ENCODE results near the gene TBX19. TPM values are rescaled to one million over a fixed set of nuclear protein-coding genes. Genes with fewer than 3 reads are reported as not detected.

TBX19 gene
- total RNA-seq, 1 donor from 2014 or later = 3.1 TPM

GRCh38 chr1:168333562-168334276, 53.0 kb downstream of the TBX19 start:
- intact Hi-C loops (cut with DNase I) = no loop called here
- no peak for DNase-seq

GRCh38 chr1:168335500-168335899, 54.8 kb downstream of the TBX19 start:
- DNase-seq (no peak), ATAC-seq (no peak)
- Histone ChIP-seq H3K27ac (no peak overlapping the region), H3K27me3 (ENCODE audit: low read depth) (no peaks in the 10 kb centered on the region), H3K9me3 (no peaks in the 10 kb centered on the region), H3K4me3 (no peak overlapping the region), H3K4me1 (no peaks in the 10 kb centered on the region), H3K36me3 (no peaks in the 10 kb centered on the region)
- TF ChIP-seq, protein P1, sequence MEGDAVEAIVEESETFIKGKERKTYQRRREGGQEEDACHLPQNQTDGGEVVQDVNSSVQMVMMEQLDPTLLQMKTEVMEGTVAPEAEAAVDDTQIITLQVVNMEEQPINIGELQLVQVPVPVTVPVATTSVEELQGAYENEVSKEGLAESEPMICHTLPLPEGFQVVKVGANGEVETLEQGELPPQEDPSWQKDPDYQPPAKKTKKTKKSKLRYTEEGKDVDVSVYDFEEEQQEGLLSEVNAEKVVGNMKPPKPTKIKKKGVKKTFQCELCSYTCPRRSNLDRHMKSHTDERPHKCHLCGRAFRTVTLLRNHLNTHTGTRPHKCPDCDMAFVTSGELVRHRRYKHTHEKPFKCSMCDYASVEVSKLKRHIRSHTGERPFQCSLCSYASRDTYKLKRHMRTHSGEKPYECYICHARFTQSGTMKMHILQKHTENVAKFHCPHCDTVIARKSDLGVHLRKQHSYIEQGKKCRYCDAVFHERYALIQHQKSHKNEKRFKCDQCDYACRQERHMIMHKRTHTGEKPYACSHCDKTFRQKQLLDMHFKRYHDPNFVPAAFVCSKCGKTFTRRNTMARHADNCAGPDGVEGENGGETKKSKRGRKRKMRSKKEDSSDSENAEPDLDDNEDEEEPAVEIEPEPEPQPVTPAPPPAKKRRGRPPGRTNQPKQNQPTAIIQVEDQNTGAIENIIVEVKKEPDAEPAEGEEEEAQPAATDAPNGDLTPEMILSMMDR (IDR thresholded peaks at IDR 0.05) = no peak
- intact Hi-C loops (cut with DNase I) = no loop called here

More at GRCh38 chr1:168333562-168334276, 53.0 kb downstream of the TBX19 start:
- no peaks in the 10 kb centered on the region for H3K4me1 ChIP-seq
- H3K36me3 ChIP-seq = no peaks in the 10 kb centered on the region
- TF ChIP-seq, protein P1 (IDR thresholded peaks at IDR 0.05) = no peak
- no peaks in the 10 kb centered on the region for H3K9me3 ChIP-seq
- H3K4me3 ChIP-seq = no peak overlapping the region
- H3K27me3 ChIP-seq (ENCODE audit: low read depth) = no peaks in the 10 kb centered on the region
- H3K27ac ChIP-seq = no peak overlapping the region
- no peak for ATAC-seq

GRCh38 chr1:168338589-168339503, 58.2 kb downstream of the TBX19 start:
- Histone ChIP-seq H3K27me3 (ENCODE audit: low read depth) (no peaks in the 10 kb centered on the region), H3K4me1 (peaks cover 10% of the 10 kb centered on the region), H3K9me3 (no peaks in the 10 kb centered on the region), H3K27ac (no peak overlapping the region), H3K36me3 (no peaks in the 10 kb centered on the region), H3K4me3 (no peak overlapping the region)
- ATAC-seq (no peak), DNase-seq (no peak)
- TF ChIP-seq, protein P1 (IDR thresholded peaks at IDR 0.05) = no peak
- intact Hi-C loops (cut with DNase I) = no loop called here

DNA sequence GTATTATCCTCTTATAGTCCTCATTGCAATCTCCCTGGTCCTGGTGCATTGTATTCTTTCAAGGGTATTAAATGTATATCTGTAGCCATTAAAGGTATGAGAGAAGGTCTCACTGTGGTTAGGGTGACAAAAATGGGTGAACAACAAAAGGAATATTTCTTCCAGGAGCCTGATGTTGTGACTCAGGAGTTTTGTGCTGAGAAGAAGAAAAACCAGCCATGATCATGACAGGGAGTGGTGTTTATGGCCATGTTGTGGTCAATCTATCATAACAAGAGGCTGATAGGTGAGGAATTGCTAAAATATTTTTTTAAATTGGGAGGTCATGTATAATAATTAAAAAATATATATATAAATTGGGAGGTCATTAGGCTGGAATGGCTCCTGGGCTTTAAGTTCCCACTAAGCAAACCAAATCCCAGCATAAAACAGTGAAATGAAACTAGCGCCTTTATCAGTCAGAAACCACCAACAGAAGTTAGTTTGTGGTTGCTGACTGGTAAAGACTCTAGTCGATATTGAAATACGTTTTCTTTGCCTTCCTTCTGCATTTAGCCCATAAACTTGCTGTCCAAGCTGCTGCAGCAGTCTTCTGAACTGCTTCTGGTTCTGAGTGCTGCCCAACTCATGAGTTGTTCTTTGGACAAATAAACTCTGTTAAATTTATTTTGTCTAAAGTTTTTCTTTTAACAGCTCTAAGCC, 60.3 kb downstream of the TBX19 start:
- H3K4me1 ChIP-seq = peaks cover 10% of the 10 kb centered on the region
- DNase-seq = no peak
- no peaks in the 10 kb centered on the region for H3K9me3 ChIP-seq
- TF ChIP-seq, protein P1 (IDR thresholded peaks at IDR 0.05) = no peak
- H3K4me3 ChIP-seq = no peak overlapping the region
- ATAC-seq = no peak
- no peak overlapping the region for H3K27ac ChIP-seq
- no peaks in the 10 kb centered on the region for H3K36me3 ChIP-seq
- intact Hi-C loops (cut with DNase I) = no loop called here
- no peaks in the 10 kb centered on the region for H3K27me3 ChIP-seq (ENCODE audit: low read depth)

- intact Hi-C loops (cut with DNase I) = no loop called here
- no peak for ATAC-seq
- no peaks in the 10 kb centered on the region for H3K9me3 ChIP-seq
Observed at GRCh38 chr1:168341483-168341975, 60.9 kb downstream of the TBX19 start.

More at GRCh38 chr1:168341483-168341975, 60.9 kb downstream of the TBX19 start:
- no peak for DNase-seq
- H3K4me1 ChIP-seq = peaks cover 10% of the 10 kb centered on the region
- no peaks in the 10 kb centered on the region for H3K27me3 ChIP-seq (ENCODE audit: low read depth)
- TF ChIP-seq, protein P1 (IDR thresholded peaks at IDR 0.05) = no peak
- no peak overlapping the region for H3K27ac ChIP-seq
- H3K4me3 ChIP-seq = no peak overlapping the region
- H3K36me3 ChIP-seq = no peaks in the 10 kb centered on the region

All from lower lobe of right lung (tissue), 2 donors.